RWPE2 (cell line): Measurements from ENCODE around the gene GMDS.
A peak's percentile ranks its signal among the peaks of the same experiment; 100 is the strongest.

Experiments
- ATAC-seq: fragments of 200-7000 bp; cut with Tn5 transposase; 3 replicates; pipeline ENCODE4 v1.9.1; 2021; ENCODE audit warnings: low read depth
- DNase-seq: peaks from one replicate; pipeline ENCODE4 v3.0.0-alpha.2; 2020; ENCODE audit warnings: low spot score
- H3K27ac ChIP-seq: fragments of 450-650 bp; 2 replicates; pipeline ENCODE4 v1.5.1; 2017; ENCODE audit warnings: mild to moderate bottlenecking; ENCODE audit not compliant: poor library complexity, severe bottlenecking
- H3K27me3 ChIP-seq: fragments of 250-450 bp; sonication (Bioruptor Pico); 2 replicates; pipeline ENCODE4 v1.5.1; 2021; ENCODE audit warnings: mild to moderate bottlenecking, moderate library complexity; ENCODE audit not compliant: insufficient read depth, poor library complexity, severe bottlenecking
- H3K36me3 ChIP-seq: fragments of 250-450 bp; sonication (Bioruptor Pico); 2 replicates; pipeline ENCODE4 v1.5.1; 2020; ENCODE audit warnings: low read depth, mild to moderate bottlenecking, moderate library complexity
- H3K4me1 ChIP-seq: fragments of 250-450 bp; sonication (Bioruptor Pico); 2 replicates; pipeline ENCODE4 v1.5.1; 2021; ENCODE audit warnings: mild to moderate bottlenecking, moderate library complexity; ENCODE audit not compliant: insufficient read depth, poor library complexity, severe bottlenecking
- H3K4me3 ChIP-seq: fragments of 250-450 bp; sonication (Bioruptor Pico); 2 replicates; pipeline ENCODE4 v1.5.1; 2021; ENCODE audit warnings: mild to moderate bottlenecking, moderate library complexity; ENCODE audit not compliant: severe bottlenecking
- H3K9me3 ChIP-seq: fragments of 250-450 bp; sonication (Bioruptor Pico); 2 replicates; pipeline ENCODE4 v1.5.1; 2021; ENCODE audit warnings: mild to moderate bottlenecking, moderate library complexity; ENCODE audit not compliant: severe bottlenecking
- TF ChIP-seq, protein P1 (sequence below): fragments of 450-650 bp; IDR thresholded peaks from one replicate; pipeline ENCODE4 v1.5.1; 2017; ENCODE audit warnings: mild to moderate bottlenecking, moderate library complexity; ENCODE audit not compliant: poor library complexity, severe bottlenecking

GMDS gene

DNA sequence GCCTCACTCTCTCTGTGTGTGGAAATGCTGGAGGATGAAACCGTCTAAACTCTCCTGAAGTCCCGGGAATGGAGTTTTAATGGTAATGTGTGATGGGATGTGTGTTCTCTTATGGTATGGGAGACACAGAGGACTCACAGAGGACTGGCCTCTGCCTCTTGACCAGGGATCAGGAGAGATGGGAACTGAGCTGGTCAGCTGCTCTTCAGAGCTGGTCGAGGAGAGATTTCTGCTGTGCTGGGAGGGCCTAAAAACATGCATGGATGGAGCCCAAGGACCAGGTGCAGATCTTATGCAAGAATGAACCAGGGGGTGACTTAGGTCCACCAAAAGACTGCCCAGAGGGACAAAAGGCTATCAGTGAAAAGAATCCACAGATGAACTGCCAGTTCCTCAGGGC lies 27.3 kb upstream of the GMDS start:
- ATAC-seq (no peak), DNase-seq (no peak)
- Histone ChIP-seq H3K27ac (no peak overlapping the region), H3K9me3 (no peaks in the 10 kb centered on the region), H3K27me3 (no peaks in the 10 kb centered on the region), H3K4me3 (no peak overlapping the region), H3K4me1 (peaks cover 3% of the 10 kb centered on the region), H3K36me3 (no peaks in the 10 kb centered on the region)
- TF ChIP-seq, protein P1, sequence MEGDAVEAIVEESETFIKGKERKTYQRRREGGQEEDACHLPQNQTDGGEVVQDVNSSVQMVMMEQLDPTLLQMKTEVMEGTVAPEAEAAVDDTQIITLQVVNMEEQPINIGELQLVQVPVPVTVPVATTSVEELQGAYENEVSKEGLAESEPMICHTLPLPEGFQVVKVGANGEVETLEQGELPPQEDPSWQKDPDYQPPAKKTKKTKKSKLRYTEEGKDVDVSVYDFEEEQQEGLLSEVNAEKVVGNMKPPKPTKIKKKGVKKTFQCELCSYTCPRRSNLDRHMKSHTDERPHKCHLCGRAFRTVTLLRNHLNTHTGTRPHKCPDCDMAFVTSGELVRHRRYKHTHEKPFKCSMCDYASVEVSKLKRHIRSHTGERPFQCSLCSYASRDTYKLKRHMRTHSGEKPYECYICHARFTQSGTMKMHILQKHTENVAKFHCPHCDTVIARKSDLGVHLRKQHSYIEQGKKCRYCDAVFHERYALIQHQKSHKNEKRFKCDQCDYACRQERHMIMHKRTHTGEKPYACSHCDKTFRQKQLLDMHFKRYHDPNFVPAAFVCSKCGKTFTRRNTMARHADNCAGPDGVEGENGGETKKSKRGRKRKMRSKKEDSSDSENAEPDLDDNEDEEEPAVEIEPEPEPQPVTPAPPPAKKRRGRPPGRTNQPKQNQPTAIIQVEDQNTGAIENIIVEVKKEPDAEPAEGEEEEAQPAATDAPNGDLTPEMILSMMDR: no peak

DNA sequence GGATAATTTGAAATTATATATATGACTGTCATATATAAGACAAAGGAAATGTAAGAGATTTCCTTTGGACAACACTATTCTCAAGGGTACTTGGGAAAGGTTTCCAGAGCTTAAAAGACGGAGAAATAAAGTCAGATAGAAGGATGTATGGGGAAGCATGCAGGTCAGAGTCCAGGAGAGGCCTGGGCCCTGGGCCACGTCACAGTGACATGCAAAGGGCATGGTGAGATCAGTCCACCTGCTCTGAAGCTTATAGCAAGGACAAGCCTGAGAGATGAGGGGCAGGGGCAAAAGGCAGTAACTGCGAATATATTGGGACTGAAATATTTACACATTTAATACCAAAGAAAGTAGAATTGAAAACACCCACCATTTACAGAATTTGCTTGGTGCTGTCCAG lies 24.6 kb upstream of the GMDS start:
- TF ChIP-seq, protein P1: no peak
- Histone ChIP-seq H3K36me3 (no peaks in the 10 kb centered on the region), H3K9me3 (no peaks in the 10 kb centered on the region), H3K4me3 (no peak overlapping the region), H3K27ac (no peak overlapping the region), H3K4me1 (peaks cover 3% of the 10 kb centered on the region), H3K27me3 (no peaks in the 10 kb centered on the region)
- ATAC-seq (no peak), DNase-seq (no peak)

DNA sequence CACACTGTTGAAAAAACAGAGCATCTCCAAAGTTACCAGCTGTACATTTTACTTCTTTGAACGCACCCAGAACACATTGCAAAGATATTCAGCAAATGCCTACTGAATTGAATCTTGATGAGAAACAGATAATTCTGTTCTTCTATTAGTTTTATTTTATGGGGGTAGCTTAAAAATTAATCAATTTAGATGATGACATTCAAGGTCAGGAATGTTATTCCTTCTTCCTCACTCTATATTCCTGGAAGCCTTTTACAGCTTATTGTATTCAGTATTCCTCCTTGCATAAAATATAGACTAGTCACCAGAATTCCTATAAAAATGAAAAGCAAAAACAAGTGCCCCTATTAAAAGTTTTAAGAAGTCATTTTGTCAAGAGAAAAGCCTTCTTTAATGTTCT lies 21.4 kb upstream of the GMDS start:
- no peak for DNase-seq
- TF ChIP-seq, protein P1: no peak
- Histone ChIP-seq H3K4me1 (peaks cover 3% of the 10 kb centered on the region), H3K27ac (no peak overlapping the region), H3K36me3 (no peaks in the 10 kb centered on the region), H3K27me3 (no peaks in the 10 kb centered on the region), H3K9me3 (no peaks in the 10 kb centered on the region), H3K4me3 (no peak overlapping the region)
- ATAC-seq: no peak

DNA sequence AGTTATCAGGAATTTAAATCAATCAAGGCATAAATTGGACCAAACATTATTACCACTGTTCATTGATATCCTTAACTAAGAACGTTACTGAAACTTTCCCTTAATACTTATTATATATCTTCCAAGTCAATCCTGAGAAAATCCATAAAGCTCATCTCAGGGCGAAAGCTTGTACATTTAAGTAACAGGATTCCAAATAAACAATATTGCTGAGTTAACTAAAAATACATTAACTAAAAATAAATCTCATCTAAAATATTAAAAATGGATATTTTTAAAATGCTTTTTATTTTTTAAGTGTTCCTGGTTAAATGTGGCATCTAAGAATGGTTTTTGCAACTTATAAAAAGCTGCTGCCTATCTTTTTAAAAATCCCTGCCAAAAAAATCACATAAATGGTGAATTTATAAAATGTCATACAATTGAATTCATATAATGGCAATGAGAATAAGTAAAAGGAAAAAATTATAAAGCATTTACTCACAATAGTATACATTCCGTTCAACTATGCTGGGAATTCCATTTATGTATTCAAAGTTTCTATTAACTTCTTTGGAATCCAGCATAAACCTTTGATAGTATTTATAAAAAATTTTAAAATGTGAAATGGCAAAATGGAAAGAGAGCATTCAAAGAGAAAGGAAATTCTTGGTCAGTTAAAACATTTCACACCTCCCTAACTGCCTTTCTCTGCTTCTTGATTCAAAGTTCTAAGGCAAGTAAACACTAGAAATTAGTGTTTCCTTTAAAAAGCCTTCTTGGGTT lies 20.8 kb upstream of the GMDS start:
- no peaks in the 10 kb centered on the region for H3K27me3 ChIP-seq
- DNase-seq: no peak
- peaks cover 3% of the 10 kb centered on the region for H3K4me1 ChIP-seq
- no peak overlapping the region for H3K4me3 ChIP-seq
- no peak for ATAC-seq
- H3K36me3 ChIP-seq: no peaks in the 10 kb centered on the region
- TF ChIP-seq, protein P1: no peak
- no peaks in the 10 kb centered on the region for H3K9me3 ChIP-seq
- H3K27ac ChIP-seq: no peak overlapping the region

DNA sequence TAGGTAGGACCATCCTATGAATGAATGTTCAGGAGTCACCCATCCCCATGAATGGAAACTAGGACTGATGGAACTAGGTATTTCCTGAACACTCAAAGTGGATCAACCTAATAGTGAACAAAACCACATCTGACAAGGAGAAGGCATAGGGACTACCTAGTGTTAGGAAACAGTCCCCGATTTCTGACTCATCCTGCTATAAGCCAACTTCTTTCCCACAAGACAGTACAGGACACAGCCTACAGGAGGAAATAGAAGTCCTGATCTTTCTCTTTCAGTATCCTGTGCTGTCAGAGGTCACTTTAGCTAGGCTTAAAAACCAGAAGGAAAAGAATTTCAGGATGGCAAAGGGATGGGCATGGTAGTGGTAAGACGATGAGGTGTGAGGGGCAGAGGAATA lies 19.5 kb upstream of the GMDS start:
- Histone ChIP-seq H3K27me3 (no peaks in the 10 kb centered on the region), H3K9me3 (no peaks in the 10 kb centered on the region), H3K36me3 (no peaks in the 10 kb centered on the region), H3K4me1 (peaks cover 3% of the 10 kb centered on the region), H3K27ac (no peak overlapping the region), H3K4me3 (no peak overlapping the region)
- TF ChIP-seq, protein P1: no peak
- DNase-seq (no peak), ATAC-seq (peak; percentile 96)
